Neural cell (in vitro differentiated cells): ENCODE results near the gene GNAI2. TPM values are rescaled to one million over a fixed set of nuclear protein-coding genes. Genes with fewer than 3 reads are reported as not detected.

Experiments
- H2AFZ ChIP-seq: fragments of 200-600, 300-800 bp; sonication (generic), shearing (Covaris generic); 2 replicates; pipeline ENCODE4 v1.6.0; 2014; ENCODE audit warnings: low read depth, mild to moderate bottlenecking, antibody characterized with exemption, low read length, moderate library complexity
- H3F3A ChIP-seq: fragments of 200-600 bp; shearing (Covaris generic); 2 replicates; pipeline ENCODE4 v1.6.1; 2016; ENCODE audit warnings: mild to moderate bottlenecking, moderate library complexity, mixed read lengths, antibody characterized with exemption, low read length; ENCODE audit not compliant: insufficient read depth, poor library complexity, severe bottlenecking
- H3K27ac ChIP-seq: fragments of 200-600, 300-800 bp; sonication (generic), shearing (Covaris generic); 2 replicates; pipeline ENCODE4 v1.5.1; 2014; ENCODE audit warnings: mild to moderate bottlenecking, low read length, moderate library complexity
- H3K27me3 ChIP-seq: fragments of 300-800, 200-600 bp; sonication (generic), shearing (Covaris generic); 2 replicates; pipeline ENCODE4 v1.6.0; 2014; ENCODE audit warnings: mild to moderate bottlenecking, low read depth, low read length, moderate library complexity; ENCODE audit not compliant: insufficient read depth
- H3K36me3 ChIP-seq: fragments of 300-800, 200-600 bp; sonication (generic), shearing (Covaris generic); 2 replicates; pipeline ENCODE4 v1.5.1; 2014; ENCODE audit warnings: mild to moderate bottlenecking, antibody characterized with exemption, low read length, moderate library complexity; ENCODE audit not compliant: insufficient read depth
- H3K4me2 ChIP-seq: fragments of 300-800, 200-600 bp; sonication (generic), shearing (Covaris generic); 2 replicates; pipeline ENCODE4 v1.6.0; 2014; ENCODE audit warnings: mild to moderate bottlenecking, low read length
- H3K4me3 ChIP-seq: fragments of 300-800, 200-600 bp; sonication (generic), shearing (Covaris generic); 2 replicates; pipeline ENCODE4 v1.5.1; 2014; ENCODE audit warnings: mild to moderate bottlenecking, low read length, moderate library complexity
- H3K79me2 ChIP-seq: fragments of 200-600 bp; shearing (Covaris generic); replicated peaks from 2 replicates; pipeline ENCODE4 v1.6.0; 2014; ENCODE audit warnings: mild to moderate bottlenecking, low read length, moderate library complexity; ENCODE audit not compliant: insufficient read depth
- H3K9ac ChIP-seq: fragments of 300-800, 200-600 bp; sonication (generic), shearing (Covaris generic); 2 replicates; pipeline ENCODE4 v1.6.1; 2016; ENCODE audit warnings: mild to moderate bottlenecking, low read length, mixed read lengths
- H3K9me2 ChIP-seq: fragments of 200-600 bp; shearing (Covaris generic); 2 replicates; pipeline ENCODE4 v1.6.1; 2016; ENCODE audit warnings: mild to moderate bottlenecking, low read length, mixed read lengths; ENCODE audit not compliant: insufficient read depth
- H3K9me3 ChIP-seq: fragments of 200-600, 300-800 bp; sonication (generic), shearing (Covaris generic); 2 replicates; pipeline ENCODE4 v1.6.1; 2016; ENCODE audit warnings: mild to moderate bottlenecking, mixed run types, low read length, moderate library complexity, mixed read lengths
- H4K20me1 ChIP-seq: fragments of 200-600 bp; shearing (Covaris generic); 2 replicates; pipeline ENCODE4 v1.6.1; 2016; ENCODE audit warnings: mild to moderate bottlenecking, mixed run types; ENCODE audit not compliant: insufficient read depth
- CTCF ChIP-seq: fragments of 450-650 bp; IDR thresholded peaks from 2 replicates; pipeline ENCODE4 v1.5.1; 2014; ENCODE audit warnings: antibody characterized with exemption, mild to moderate bottlenecking, moderate library complexity; ENCODE audit not compliant: poor library complexity, severe bottlenecking
- EP300 ChIP-seq: fragments of 450-650 bp; conservative IDR thresholded peaks from 2 replicates; pipeline ENCODE4 v1.6.1; 2014; ENCODE audit warnings: antibody characterized with exemption, mild to moderate bottlenecking, moderate library complexity; ENCODE audit not compliant: poor library complexity, severe bottlenecking
- EZH2 ChIP-seq: fragments of 200-600, 300-800 bp; shearing (Covaris generic), sonication (generic); IDR thresholded peaks from 2 replicates; pipeline ENCODE4 v1.6.1; 2014; ENCODE audit warnings: antibody characterized with exemption, low read length, borderline replicate concordance, mild to moderate bottlenecking; ENCODE audit not compliant: insufficient read depth, poor library complexity, severe bottlenecking
- MXI1 ChIP-seq: fragments of 450-650 bp; conservative IDR thresholded peaks from 2 replicates; pipeline ENCODE4 v1.6.1; 2014; ENCODE audit warnings: antibody characterized with exemption, mild to moderate bottlenecking; ENCODE audit not compliant: poor library complexity, severe bottlenecking
- POLR2AphosphoS5 ChIP-seq: IDR thresholded peaks from 2 replicates; pipeline ENCODE4 v1.6.1; 2012
- RAD21 ChIP-seq: fragments of 450-650 bp; conservative IDR thresholded peaks from 2 replicates; pipeline ENCODE4 v1.6.1; 2014; ENCODE audit warnings: antibody characterized with exemption, mild to moderate bottlenecking, moderate library complexity
- REST ChIP-seq: IDR thresholded peaks from 2 replicates; pipeline ENCODE4 v1.6.1; 2012; ENCODE audit warnings: borderline replicate concordance
- SMC3 ChIP-seq: fragments of 450-650 bp; conservative IDR thresholded peaks from 2 replicates; pipeline ENCODE4 v1.6.1; 2014; ENCODE audit warnings: antibody characterized with exemption, mild to moderate bottlenecking, moderate library complexity; ENCODE audit not compliant: poor library complexity
- TAF1 ChIP-seq: IDR thresholded peaks from 2 replicates; pipeline ENCODE4 v1.6.1; 2012; ENCODE audit warnings: low read depth
- polyA plus RNA-seq: library from polyadenylated mRNA; depleted of rRNA; stranded (reverse); fragments of >200 nt; gene quantifications from 2 replicates; pipeline ENCODE4 v1.2.3, GENCODE V29; 2014

GNAI2 gene
- polyA plus RNA-seq, 1 donor from 2014 or later: 101 TPM

- no peaks in the 10 kb centered on the region for H3K9me2 ChIP-seq
- no peaks in the 10 kb centered on the region for H3K79me2 ChIP-seq
- H4K20me1 ChIP-seq: no peaks in the 10 kb centered on the region
- H2AFZ ChIP-seq: peak overlapping the region; percentile 29
- peak overlapping the region; percentile 42 for H3K27ac ChIP-seq
- H3K36me3 ChIP-seq: no peaks in the 10 kb centered on the region
- no peaks in the 10 kb centered on the region for H3F3A ChIP-seq
- TF ChIP-seq POLR2AphosphoS5: no peak
- no peak for TF ChIP-seq CTCF
- TF ChIP-seq SMC3: no peak
- no peak for TF ChIP-seq EP300
- TF ChIP-seq RAD21: no peak
- no peak for TF ChIP-seq REST
- TF ChIP-seq EZH2: no peak
- no peak for TF ChIP-seq MXI1
- no peak for TF ChIP-seq TAF1
- no peaks in the 10 kb centered on the region for H3K9me3 ChIP-seq
- peak overlapping the region; percentile 73 for H3K4me3 ChIP-seq
- H3K9ac ChIP-seq: peak overlapping the region; percentile 89
- no peak overlapping the region for H3K4me2 ChIP-seq
- no peaks in the 10 kb centered on the region for H3K27me3 ChIP-seq
Measured at GRCh38 chr3:50226888-50227389, 9.1 kb upstream of the GNAI2 start.

GRCh38 chr3:50227390-50228183 is 8.4 kb upstream of the GNAI2 start:
- Histone ChIP-seq H3K27ac (peak overlapping the region; percentile 87), H2AFZ (peak overlapping the region; percentile 34), H3K36me3 (no peaks in the 10 kb centered on the region), H3K4me2 (peak overlapping the region; percentile 37), H3K79me2 (no peaks in the 10 kb centered on the region), H3F3A (no peaks in the 10 kb centered on the region), H3K4me3 (peak overlapping the region; percentile 73), H3K9me3 (no peaks in the 10 kb centered on the region), H3K27me3 (no peaks in the 10 kb centered on the region), H4K20me1 (no peaks in the 10 kb centered on the region), H3K9ac (peak overlapping the region; percentile 89), H3K9me2 (no peaks in the 10 kb centered on the region)
- TF ChIP-seq EP300 (peak; percentile 48), RAD21 (peak; percentile 93), POLR2AphosphoS5 (peak; percentile 92), EZH2 (no peak), CTCF (peak; percentile 84), MXI1 (peak; percentile 24), REST (peak; percentile 63), TAF1 (no peak), SMC3 (peak; percentile 95)
